Body of pancreas (tissue), 4 donors: ENCODE data around the gene SLC27A2. TPM values are rescaled to one million over a fixed set of nuclear protein-coding genes. Genes with fewer than 3 reads are reported as not detected.

Experiments used
- ATAC-seq: fragments of 150-250 bp; one replicate; pipeline ENCODE4 v1.9.1; 2016
- DNase-seq, 4 donors: peaks; one replicate each; pipeline ENCODE4 v3.0.0-alpha.2; 2019
- H3K27ac ChIP-seq, 4 donors: fragments of 200-600 bp; sonication (generic); 1 replicate in 3 of 4; 2 replicates in 1 of 4; pipeline versions ENCODE4 v1.5.1 to v1.6.1; 2016 to 2019; ENCODE audit warnings: mild to moderate bottlenecking in 1 of 4, mixed read lengths in 1 of 4, moderate library complexity in 1 of 4
- H3K27me3 ChIP-seq, 2 donors: fragments of 200-600 bp; sonication (generic); one replicate each; pipeline ENCODE4 v1.6.0; 2016; ENCODE audit warnings: mild to moderate bottlenecking in 1 of 2
- H3K36me3 ChIP-seq, 2 donors: fragments of 200-600 bp; sonication (generic); replicated peaks in 1 of 2; 2 replicates each; pipeline ENCODE4 v1.5.1; 2016; ENCODE audit warnings: low read depth in 2 of 2; ENCODE audit not compliant: insufficient read depth in 1 of 2
- H3K4me1 ChIP-seq: fragments of 200-600 bp; sonication (generic); one replicate; pipeline ENCODE4 v1.6.0; 2016
- H3K4me3 ChIP-seq, 2 donors: fragments of 200-600 bp; sonication (generic); 1 replicate in 1 of 2; 2 replicates in 1 of 2; pipeline ENCODE4 v1.5.1; 2016 to 2019
- H3K9me3 ChIP-seq, 3 donors: fragments of 200-600 bp; sonication (generic); 1 replicate in 2 of 3; 2 replicates in 1 of 3; pipeline ENCODE4 v1.5.1; 2016
- CTCF ChIP-seq, 7 experiments: fragments of 450-650 bp in 4 of 7; fragments of 200-600 bp in 3 of 7; sonication (generic) in 3 of 7; IDR thresholded peaks; one replicate each; pipeline ENCODE4 v1.5.1; 2016 to 2019; ENCODE audit warnings: antibody characterized with exemption in 7 of 7
- POLR2A ChIP-seq, 3 donors: fragments of 450-650 bp; IDR thresholded peaks; one replicate each; pipeline ENCODE4 v1.6.1; 2016; ENCODE audit warnings: antibody characterized with exemption in 3 of 3, mild to moderate bottlenecking in 2 of 3
- WGBS, 2 donors: methylation state at CpG; one replicate each; pipeline ENCODE4 v1.1.5; 2017; 5-methylcytosine and 5-hydroxymethylcytosine counted together
- intact Hi-C: fragments of 100-400 bp; cut with DNase I; formaldehyde crosslinking; loops from one replicate; pipeline ENCODE4 v1.15.1; 2023
- total RNA-seq, 2 donors: library from RNA; depleted of rRNA; stranded (reverse); fragments of >200 nt; gene quantifications; one replicate each; pipeline ENCODE4 v1.1.0, GENCODE V29; 2016

The SLC27A2 gene
- total RNA-seq, 2 donors from 2014 or later: 3.9 to 4.6 TPM

- no peaks in the 10 kb centered on the region for H3K4me1 ChIP-seq
- no peak for ATAC-seq
- TF ChIP-seq CTCF (IDR thresholded peaks at IDR 0.05): no peak
- TF ChIP-seq POLR2A (IDR thresholded peaks at IDR 0.05): no peak
- WGBS, 2 donors: 39 to 45% methylated on average over 2 of the region's 2 CpGs
- no peaks in the 10 kb centered on the region for H3K9me3 ChIP-seq
- no peak overlapping the region for H3K27ac ChIP-seq
- no peaks in the 10 kb centered on the region for H3K36me3 ChIP-seq
- H3K4me3 ChIP-seq: no peak overlapping the region
- H3K27me3 ChIP-seq: no peaks in the 10 kb centered on the region
- intact Hi-C loops: no loop called here
- DNase-seq: no peak
Measured at GRCh38 chr15:50260969-50261496, 79.0 kb downstream of the SLC27A2 start.

- ATAC-seq: no peak
- intact Hi-C loops: no loop called here
- DNase-seq: no peak
- Histone ChIP-seq H3K9me3 (no peaks in the 10 kb centered on the region), H3K4me3 (no peak overlapping the region), H3K36me3 (no peaks in the 10 kb centered on the region), H3K27me3 (no peaks in the 10 kb centered on the region), H3K4me1 (no peaks in the 10 kb centered on the region), H3K27ac (no peak overlapping the region)
- no peak for TF ChIP-seq CTCF (IDR thresholded peaks at IDR 0.05)
- TF ChIP-seq POLR2A (IDR thresholded peaks at IDR 0.05): no peak
- WGBS, 2 donors: 75 to 95% methylated on average over 1 to 3 of the region's 3 CpGs
Measured at GRCh38 chr15:50261981-50262380, 80.0 kb downstream of the SLC27A2 start.

DNA sequence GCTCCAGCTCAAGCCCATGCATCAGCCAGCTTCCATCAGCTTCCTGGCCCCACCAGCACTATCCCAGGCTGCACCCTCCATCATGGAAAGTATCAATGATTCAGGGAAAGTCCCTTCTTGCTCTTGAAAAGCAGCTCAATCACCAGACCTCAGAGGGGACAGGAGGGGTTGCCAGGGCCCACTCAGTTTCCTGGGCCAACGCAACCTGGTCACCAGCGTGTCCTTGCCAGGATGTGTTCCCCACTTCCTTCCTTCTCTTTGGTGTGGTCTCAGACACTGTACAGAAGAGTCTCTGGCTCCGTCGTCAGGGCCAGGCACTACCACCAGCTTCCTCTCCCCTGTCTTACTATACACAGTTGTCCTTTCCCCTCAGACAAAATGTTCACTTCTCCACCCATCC is 80.5 kb downstream of the SLC27A2 start:
- no peak for ATAC-seq
- no peaks in the 10 kb centered on the region for H3K9me3 ChIP-seq
- 72 to 73% methylated on average over 4 of the region's 4 CpGs for WGBS, 2 donors
- no peak overlapping the region for H3K27ac ChIP-seq
- intact Hi-C loops: no loop called here
- H3K36me3 ChIP-seq: no peaks in the 10 kb centered on the region
- H3K4me3 ChIP-seq: no peak overlapping the region
- no peaks in the 10 kb centered on the region for H3K27me3 ChIP-seq
- peak in 1 of 4 donors; percentile 6 for DNase-seq
- H3K4me1 ChIP-seq: no peaks in the 10 kb centered on the region
- no peak for TF ChIP-seq CTCF (IDR thresholded peaks at IDR 0.05)
- TF ChIP-seq POLR2A (IDR thresholded peaks at IDR 0.05): no peak

GRCh38 chr15:50265620-50266019 is 83.6 kb downstream of the SLC27A2 start, which contains the start of gene HDC:
TSS of gene HDC (minus strand) at chr15:50265726. CDS start at chr15:50265623, 103 bp downstream.
- ATAC-seq (no peak), DNase-seq (no peak)
- H3K36me3 ChIP-seq: no peaks in the 10 kb centered on the region
- no peak within 1 kb of the TSS for H3K4me3 ChIP-seq
- TF ChIP-seq POLR2A (IDR thresholded peaks at IDR 0.05) (no peak), CTCF (IDR thresholded peaks at IDR 0.05) (no peak)
- H3K4me1 ChIP-seq: no peaks in the 10 kb centered on the region
- H3K27me3 ChIP-seq: no peaks in the 10 kb centered on the region
- 52 to 60% methylated on average over 9 of the region's 9 CpGs for WGBS, 2 donors
- no peak within 1 kb of the TSS for H3K27ac ChIP-seq
- no peaks in the 10 kb centered on the region for H3K9me3 ChIP-seq
- intact Hi-C loops: no loop called here

DNA sequence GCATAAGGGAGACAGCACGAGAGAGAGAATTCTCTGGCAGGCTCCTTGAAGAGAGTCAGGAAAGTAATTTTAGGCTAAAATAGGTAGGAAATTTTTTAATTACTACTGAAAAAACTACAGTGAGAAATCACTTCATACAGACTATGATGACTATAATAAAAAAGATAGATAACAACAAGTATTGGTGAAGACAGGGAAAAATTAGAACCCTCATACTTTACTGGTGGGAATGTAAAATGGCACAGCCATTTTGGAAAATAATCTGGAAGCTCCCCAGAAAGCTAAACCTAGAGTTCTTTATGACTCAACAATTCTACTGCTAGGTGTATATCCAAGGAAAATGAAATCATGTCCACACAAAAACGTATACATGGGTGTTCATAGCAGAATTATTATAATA is 85.6 kb downstream of the SLC27A2 start:
- TF ChIP-seq POLR2A (IDR thresholded peaks at IDR 0.05) (no peak), CTCF (IDR thresholded peaks at IDR 0.05) (no peak)
- DNase-seq (no peak), ATAC-seq (no peak)
- intact Hi-C loops: no loop called here
- Histone ChIP-seq H3K4me1 (no peaks in the 10 kb centered on the region), H3K4me3 (no peak overlapping the region), H3K9me3 (no peaks in the 10 kb centered on the region), H3K36me3 (no peaks in the 10 kb centered on the region), H3K27ac (no peak overlapping the region), H3K27me3 (no peaks in the 10 kb centered on the region)
- WGBS, 2 donors: 63 to 77% methylated on average over 2 of the region's 2 CpGs
